OCI-LY3 (cell line): ENCODE data around the gene UBASH3A.

Source experiments
- H2AFZ ChIP-seq: fragments of 200-600, 300-600 bp; shearing (Covaris generic); 2 replicates; pipeline ENCODE4 v1.6.0; 2014; ENCODE audit warnings: antibody characterized with exemption, low read depth, low read length
- H3K27ac ChIP-seq: fragments of 200-600, 300-600 bp; sonication (generic); 2 replicates; pipeline ENCODE4 v1.5.1; 2014; ENCODE audit warnings: mild to moderate bottlenecking, low read length, moderate library complexity, mixed read lengths
- H3K27me3 ChIP-seq: fragments of 200-600, 300-600 bp; sonication (generic); 2 replicates; pipeline ENCODE4 v1.6.1; 2014; ENCODE audit warnings: low read depth, low read length, mixed read lengths
- H3K36me3 ChIP-seq: fragments of 200-600, 300-600 bp; sonication (generic); replicated peaks from 2 replicates; pipeline ENCODE3; 2014; ENCODE audit warnings: low read depth, low read length, mixed read lengths
- H3K4me1 ChIP-seq: fragments of 300-600, 200-600 bp; sonication (generic); 2 replicates; pipeline ENCODE4 v1.6.1; 2014; ENCODE audit warnings: low read length, mixed read lengths
- H3K4me2 ChIP-seq: fragments of 200-600, 300-600 bp; sonication (generic); 2 replicates; pipeline ENCODE4 v1.6.1; 2014; ENCODE audit warnings: low read length, mixed read lengths
- H3K4me3 ChIP-seq: fragments of 300-600, 200-600 bp; sonication (generic); 2 replicates; pipeline ENCODE4 v1.5.1; 2014; ENCODE audit warnings: antibody characterized with exemption, mild to moderate bottlenecking, low read length, moderate library complexity
- H3K79me2 ChIP-seq: fragments of 300-600, 200-600 bp; shearing (Covaris generic); 2 replicates; pipeline ENCODE4 v1.6.1; 2014; ENCODE audit warnings: mild to moderate bottlenecking, low read length, mixed read lengths
- H3K9ac ChIP-seq: fragments of 300-600, 200-600 bp; shearing (Covaris generic); 2 replicates; pipeline ENCODE4 v1.6.0; 2014; ENCODE audit warnings: mild to moderate bottlenecking, low read length, moderate library complexity
- H3K9me3 ChIP-seq: fragments of 200-600, 300-600 bp; shearing (Covaris generic); 2 replicates; pipeline ENCODE4 v1.6.1; 2014; ENCODE audit warnings: low read length, mixed read lengths; ENCODE audit not compliant: insufficient read depth
- H4K20me1 ChIP-seq: fragments of 200-600, 300-600 bp; sonication (generic); 2 replicates; pipeline ENCODE4 v1.6.1; 2016; ENCODE audit warnings: low read length, mixed read lengths; ENCODE audit not compliant: insufficient read depth
- EZH2phosphoT487 ChIP-seq: fragments of 200-600 bp; shearing (Covaris generic); IDR thresholded peaks from 2 replicates; pipeline ENCODE4 v1.6.1; 2018; ENCODE audit warnings: antibody characterized with exemption, mixed run types, low read depth
- TF ChIP-seq, protein P1 (sequence below): fragments of 200-600, 300-600 bp; sonication (generic); IDR thresholded peaks from 2 replicates; pipeline ENCODE4 v1.5.1; 2014; ENCODE audit warnings: antibody characterized with exemption, low read length, low read depth

The UBASH3A gene

DNA sequence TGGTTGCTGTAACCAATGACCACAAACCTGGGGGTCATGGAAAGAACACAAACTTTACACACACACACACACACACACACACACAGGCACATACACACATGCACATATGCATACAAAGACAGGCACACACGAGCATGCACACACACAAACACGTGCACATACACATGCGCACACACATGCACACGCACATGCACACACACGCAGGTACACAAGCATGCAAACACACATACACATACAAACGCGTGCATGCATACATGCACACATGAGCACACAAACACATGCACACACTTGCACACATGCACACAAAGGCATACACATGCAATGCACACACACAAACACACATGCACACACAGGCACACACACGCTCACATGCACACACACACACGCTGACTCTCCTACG, 44.0 kb downstream of the UBASH3A start:
- TF ChIP-seq EZH2phosphoT487: no peak
- TF ChIP-seq, protein P1, sequence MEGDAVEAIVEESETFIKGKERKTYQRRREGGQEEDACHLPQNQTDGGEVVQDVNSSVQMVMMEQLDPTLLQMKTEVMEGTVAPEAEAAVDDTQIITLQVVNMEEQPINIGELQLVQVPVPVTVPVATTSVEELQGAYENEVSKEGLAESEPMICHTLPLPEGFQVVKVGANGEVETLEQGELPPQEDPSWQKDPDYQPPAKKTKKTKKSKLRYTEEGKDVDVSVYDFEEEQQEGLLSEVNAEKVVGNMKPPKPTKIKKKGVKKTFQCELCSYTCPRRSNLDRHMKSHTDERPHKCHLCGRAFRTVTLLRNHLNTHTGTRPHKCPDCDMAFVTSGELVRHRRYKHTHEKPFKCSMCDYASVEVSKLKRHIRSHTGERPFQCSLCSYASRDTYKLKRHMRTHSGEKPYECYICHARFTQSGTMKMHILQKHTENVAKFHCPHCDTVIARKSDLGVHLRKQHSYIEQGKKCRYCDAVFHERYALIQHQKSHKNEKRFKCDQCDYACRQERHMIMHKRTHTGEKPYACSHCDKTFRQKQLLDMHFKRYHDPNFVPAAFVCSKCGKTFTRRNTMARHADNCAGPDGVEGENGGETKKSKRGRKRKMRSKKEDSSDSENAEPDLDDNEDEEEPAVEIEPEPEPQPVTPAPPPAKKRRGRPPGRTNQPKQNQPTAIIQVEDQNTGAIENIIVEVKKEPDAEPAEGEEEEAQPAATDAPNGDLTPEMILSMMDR: no peak
- H3K79me2 ChIP-seq: no peaks in the 10 kb centered on the region
- H3K4me3 ChIP-seq: no peak overlapping the region
- peaks cover 16% of the 10 kb centered on the region for H3K4me1 ChIP-seq
- no peak overlapping the region for H2AFZ ChIP-seq
- H3K9me3 ChIP-seq: no peaks in the 10 kb centered on the region
- H4K20me1 ChIP-seq: no peaks in the 10 kb centered on the region
- no peaks in the 10 kb centered on the region for H3K27me3 ChIP-seq
- no peak overlapping the region for H3K4me2 ChIP-seq
- H3K27ac ChIP-seq: no peak overlapping the region
- H3K36me3 ChIP-seq: no peaks in the 10 kb centered on the region
- H3K9ac ChIP-seq: no peak overlapping the region

DNA sequence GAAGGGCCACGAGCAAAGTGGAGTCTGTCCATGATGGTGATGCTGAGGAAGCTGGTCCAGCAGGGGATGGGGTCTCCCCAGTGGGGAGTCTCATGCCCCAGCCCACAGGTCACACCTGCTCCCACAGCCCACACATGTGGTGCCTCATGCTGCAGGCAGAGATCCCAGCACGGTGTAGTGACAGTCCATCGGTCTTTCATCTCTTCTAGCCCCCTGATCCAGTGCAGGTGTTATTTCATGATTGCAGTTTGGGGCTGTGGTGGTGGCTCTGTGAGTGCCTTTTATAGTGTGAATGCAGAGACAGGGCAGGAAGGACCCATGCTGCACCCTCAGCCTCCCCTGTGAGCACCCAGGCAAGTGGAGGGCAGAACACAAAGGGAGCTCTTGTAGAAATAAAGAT, 45.0 kb downstream of the UBASH3A start:
- Histone ChIP-seq H3K27me3 (no peaks in the 10 kb centered on the region), H3K9ac (no peak overlapping the region), H2AFZ (no peak overlapping the region), H3K9me3 (no peaks in the 10 kb centered on the region), H4K20me1 (no peaks in the 10 kb centered on the region), H3K4me3 (no peak overlapping the region), H3K4me1 (peaks cover 16% of the 10 kb centered on the region), H3K27ac (no peak overlapping the region), H3K4me2 (no peak overlapping the region), H3K36me3 (no peaks in the 10 kb centered on the region), H3K79me2 (no peaks in the 10 kb centered on the region)
- no peak for TF ChIP-seq EZH2phosphoT487
- TF ChIP-seq, protein P1: no peak

DNA sequence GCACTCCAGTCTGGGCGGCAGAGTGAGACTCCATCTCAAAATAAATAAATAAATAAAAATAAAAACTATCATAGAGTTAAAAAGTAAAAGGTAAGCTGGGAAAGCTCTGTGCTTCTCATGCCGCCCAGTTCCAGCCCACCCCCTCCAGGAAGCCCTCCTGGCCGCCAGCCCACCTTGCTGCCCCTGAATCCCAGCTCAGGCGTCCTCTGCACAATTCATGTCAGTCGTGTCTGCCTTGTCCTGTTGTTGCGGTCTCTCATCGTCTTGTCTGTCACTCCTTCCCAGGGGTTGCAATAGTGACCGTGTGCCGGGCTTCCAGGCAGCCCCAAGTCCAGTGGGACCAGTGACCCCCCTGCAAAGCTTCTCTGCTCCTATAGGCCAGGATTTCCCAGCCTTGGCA, 48.2 kb downstream of the UBASH3A start:
- Histone ChIP-seq H3K4me2 (no peak overlapping the region), H3K27ac (no peak overlapping the region), H3K27me3 (no peaks in the 10 kb centered on the region), H3K79me2 (no peaks in the 10 kb centered on the region), H4K20me1 (no peaks in the 10 kb centered on the region), H2AFZ (no peak overlapping the region), H3K36me3 (no peaks in the 10 kb centered on the region), H3K4me1 (peaks cover 17% of the 10 kb centered on the region), H3K9ac (no peak overlapping the region), H3K4me3 (no peak overlapping the region), H3K9me3 (no peaks in the 10 kb centered on the region)
- TF ChIP-seq, protein P1: no peak
- TF ChIP-seq EZH2phosphoT487: no peak

DNA sequence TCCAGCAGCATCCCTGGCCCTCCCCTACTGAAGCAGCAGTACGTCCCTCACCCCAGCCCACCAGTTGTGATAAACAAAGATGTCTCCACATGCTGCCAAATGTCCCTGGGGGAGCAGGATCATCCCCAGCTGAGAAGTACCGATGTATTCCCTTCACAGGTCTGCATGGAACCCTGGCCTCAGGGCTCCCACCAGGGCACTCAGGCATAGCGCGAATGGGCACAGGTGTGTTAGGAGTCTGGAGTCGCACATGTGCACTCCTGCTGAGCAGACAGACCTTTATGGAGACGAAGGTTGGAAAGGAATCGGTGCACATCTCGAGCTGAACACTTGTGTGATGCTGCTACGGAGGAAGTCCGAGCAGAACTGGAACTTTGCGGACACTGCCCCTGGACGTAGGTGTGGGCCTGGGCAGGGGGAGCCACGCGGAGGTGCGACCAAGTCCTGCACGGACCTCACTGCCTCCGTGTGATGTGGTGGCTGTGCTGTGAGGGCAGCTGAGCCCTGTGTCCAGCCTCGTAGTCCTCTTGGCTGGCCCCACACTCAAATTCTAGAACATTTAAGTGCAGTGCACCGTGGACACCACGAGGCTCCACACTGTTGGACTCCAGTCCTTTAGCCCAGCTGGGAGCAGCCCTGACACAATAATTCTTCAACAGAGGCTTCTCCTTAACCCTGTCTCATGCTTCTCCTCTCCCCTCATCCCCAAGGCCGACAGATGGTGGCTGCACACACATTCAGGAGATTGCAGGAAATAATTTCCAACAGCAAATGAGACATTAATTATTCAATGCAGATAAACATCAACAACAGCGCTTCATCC, 48.9 kb downstream of the UBASH3A start:
- Histone ChIP-seq H3K27me3 (no peaks in the 10 kb centered on the region), H3K4me2 (no peak overlapping the region), H4K20me1 (no peaks in the 10 kb centered on the region), H3K4me3 (no peak overlapping the region), H3K9ac (no peak overlapping the region), H3K4me1 (peaks cover 17% of the 10 kb centered on the region), H3K79me2 (no peaks in the 10 kb centered on the region), H2AFZ (no peak overlapping the region), H3K27ac (no peak overlapping the region), H3K36me3 (no peaks in the 10 kb centered on the region), H3K9me3 (no peaks in the 10 kb centered on the region)
- TF ChIP-seq, protein P1: no peak
- no peak for TF ChIP-seq EZH2phosphoT487
